HepG2 (cell line): ENCODE data around the gene UPK1A. TPM values are rescaled to one million over a fixed set of nuclear protein-coding genes. Genes with fewer than 3 reads are reported as not detected.
A peak's percentile ranks its signal among the peaks of the same experiment; 100 is the strongest.

Experiments
- FOSL1 ChIP-seq: sonication (generic); formaldehyde crosslinking; IDR thresholded peaks from 2 replicates; pipeline ENCODE4 v1.9.0; 2021; ENCODE audit warnings: missing genetic modification reagents, borderline replicate concordance
- FOXK1 ChIP-seq: sonication (generic); formaldehyde crosslinking; IDR thresholded peaks from 2 replicates; pipeline ENCODE4 v1.4.0; 2020; ENCODE audit warnings: low read depth, missing genetic modification reagents, borderline replicate concordance
- GTF3A ChIP-seq: sonication (generic); formaldehyde crosslinking; conservative IDR thresholded peaks from 2 replicates; pipeline ENCODE4 v1.4.0; 2020; ENCODE audit warnings: mild to moderate bottlenecking, missing genetic modification reagents
- JARID2 ChIP-seq: sonication (generic); formaldehyde crosslinking; IDR thresholded peaks from 2 replicates; pipeline ENCODE4 v1.8.1; 2023; ENCODE audit warnings: missing genetic modification reagents, inconsistent platforms; ENCODE audit not compliant: insufficient replicate concordance
- KDM4B ChIP-seq: sonication (generic); formaldehyde crosslinking; IDR thresholded peaks from 2 replicates; pipeline ENCODE4 v1.4.0; 2020; ENCODE audit warnings: missing genetic modification reagents
- KLF12 ChIP-seq: sonication (generic); formaldehyde crosslinking; IDR thresholded peaks from 2 replicates; pipeline ENCODE4 v1.4.0; 2020; ENCODE audit warnings: missing genetic modification reagents, borderline replicate concordance
- MBNL3 ChIP-seq: fragments of 250-450 bp; sonication (Bioruptor Pico); conservative IDR thresholded peaks from 2 replicates; pipeline ENCODE4 v1.8.0; 2022; ENCODE audit warnings: mild to moderate bottlenecking, inconsistent platforms
- NR2F6 ChIP-seq, 2 experiments: IDR thresholded peaks; 2 replicates each; pipeline ENCODE4 v1.6.1; 2016; ENCODE audit warnings: antibody characterized with exemption in 1 of 2, mild to moderate bottlenecking in 1 of 2
- THAP11 ChIP-seq: IDR thresholded peaks from 2 replicates; pipeline ENCODE4 v1.6.1; 2016; ENCODE audit warnings: missing biosample characterization, missing genetic modification reagents
- TRIM24 ChIP-seq: sonication (generic); formaldehyde crosslinking; IDR thresholded peaks from 2 replicates; pipeline ENCODE4 v1.8.0; 2022; ENCODE audit warnings: mild to moderate bottlenecking, missing genetic modification reagents
- U2AF2 ChIP-seq: fragments of 200-400 bp; formaldehyde crosslinking; IDR thresholded peaks from 2 replicates; pipeline ENCODE4 v1.6.1; 2017; ENCODE audit warnings: low read depth, mild to moderate bottlenecking, low read length
- ZBTB42 ChIP-seq: sonication (generic); formaldehyde crosslinking; IDR thresholded peaks from 2 replicates; pipeline ENCODE4 v1.5.0; 2020; ENCODE audit warnings: mild to moderate bottlenecking, missing genetic modification reagents
- ZNF230 ChIP-seq: sonication (generic); formaldehyde crosslinking; IDR thresholded peaks from 2 replicates; pipeline ENCODE4 v1.4.0; 2020; ENCODE audit warnings: mild to moderate bottlenecking, missing genetic modification reagents
- ZNF232 ChIP-seq: sonication (generic); formaldehyde crosslinking; IDR thresholded peaks from 2 replicates; pipeline ENCODE4 v1.4.0; 2020; ENCODE audit warnings: missing genetic modification reagents, borderline replicate concordance
- ZNF468 ChIP-seq: sonication (generic); formaldehyde crosslinking; IDR thresholded peaks from 2 replicates; pipeline ENCODE4 v1.8.0; 2022; ENCODE audit warnings: mild to moderate bottlenecking, moderate library complexity, missing genetic modification reagents
- ZNF598 ChIP-seq: sonication (generic); formaldehyde crosslinking; IDR thresholded peaks from 2 replicates; pipeline ENCODE4 v1.5.1; 2020; ENCODE audit warnings: mild to moderate bottlenecking, missing genetic modification reagents, borderline replicate concordance
- ZNF747 ChIP-seq: sonication (generic); formaldehyde crosslinking; IDR thresholded peaks from 2 replicates; pipeline ENCODE4 v1.8.1; 2023; ENCODE audit warnings: missing genetic modification reagents, mild to moderate bottlenecking, borderline replicate concordance
- ZSCAN9 ChIP-seq: IDR thresholded peaks from 2 replicates; pipeline ENCODE4 v1.6.1; 2016; ENCODE audit warnings: borderline replicate concordance
- polyA plus RNA-seq, 8 experiments: library from polyadenylated mRNA; depleted of rRNA in 3 of 8; stranded (reverse) in 7 of 8; unstranded in 1 of 8; fragments of >200 nt; fragmentation: Illumina TruSeq in 4 of 8; extraction: Trizol in 4 of 8; gene quantifications; 2 replicates each; pipeline versions ENCODE4 v1.2.1 to v1.2.3, GENCODE V29; 2011 to 2016; ENCODE audit warnings: low read depth in 4 of 8, missing spikeins in 1 of 8, mixed read lengths in 1 of 8; ENCODE audit not compliant: insufficient read depth in 1 of 8
- total RNA-seq, 5 experiments: library from RNA; depleted of rRNA; stranded (reverse); fragments of >200 nt; fragmentation: Illumina TruSeq; extraction: Trizol; gene quantifications; 2 replicates each; pipeline ENCODE4 v1.2.3, GENCODE V29; 2016; ENCODE audit warnings: low read depth in 1 of 5
- TF ChIP-seq, protein P1 (sequence below): sonication (generic); formaldehyde crosslinking; IDR thresholded peaks from 2 replicates; pipeline ENCODE4 v1.8.1; 2023; ENCODE audit warnings: mild to moderate bottlenecking, missing genetic modification reagents
- TF ChIP-seq, protein P2 (sequence below): IDR thresholded peaks from 2 replicates; pipeline ENCODE4 v1.4.0; 2020; ENCODE audit warnings: mild to moderate bottlenecking, missing genetic modification reagents
- TF ChIP-seq, protein P3 (sequence below): sonication (generic); formaldehyde crosslinking; IDR thresholded peaks from 2 replicates; pipeline ENCODE4 v1.8.1; 2023; ENCODE audit warnings: mild to moderate bottlenecking, inconsistent platforms, moderate library complexity, missing genetic modification reagents, borderline replicate concordance
- TF ChIP-seq, protein P4 (sequence below): sonication (generic); formaldehyde crosslinking; IDR thresholded peaks from 2 replicates; pipeline ENCODE4 v1.9.0; 2022; ENCODE audit warnings: missing genetic modification reagents, mild to moderate bottlenecking, borderline replicate concordance

UPK1A gene
- total and polyA plus RNA-seq, 2 of the 13 experiments (the other 11 are each of a cell fraction or from before 2014, with no cell fraction given): 2.9 TPM; not detected in 1

DNA sequence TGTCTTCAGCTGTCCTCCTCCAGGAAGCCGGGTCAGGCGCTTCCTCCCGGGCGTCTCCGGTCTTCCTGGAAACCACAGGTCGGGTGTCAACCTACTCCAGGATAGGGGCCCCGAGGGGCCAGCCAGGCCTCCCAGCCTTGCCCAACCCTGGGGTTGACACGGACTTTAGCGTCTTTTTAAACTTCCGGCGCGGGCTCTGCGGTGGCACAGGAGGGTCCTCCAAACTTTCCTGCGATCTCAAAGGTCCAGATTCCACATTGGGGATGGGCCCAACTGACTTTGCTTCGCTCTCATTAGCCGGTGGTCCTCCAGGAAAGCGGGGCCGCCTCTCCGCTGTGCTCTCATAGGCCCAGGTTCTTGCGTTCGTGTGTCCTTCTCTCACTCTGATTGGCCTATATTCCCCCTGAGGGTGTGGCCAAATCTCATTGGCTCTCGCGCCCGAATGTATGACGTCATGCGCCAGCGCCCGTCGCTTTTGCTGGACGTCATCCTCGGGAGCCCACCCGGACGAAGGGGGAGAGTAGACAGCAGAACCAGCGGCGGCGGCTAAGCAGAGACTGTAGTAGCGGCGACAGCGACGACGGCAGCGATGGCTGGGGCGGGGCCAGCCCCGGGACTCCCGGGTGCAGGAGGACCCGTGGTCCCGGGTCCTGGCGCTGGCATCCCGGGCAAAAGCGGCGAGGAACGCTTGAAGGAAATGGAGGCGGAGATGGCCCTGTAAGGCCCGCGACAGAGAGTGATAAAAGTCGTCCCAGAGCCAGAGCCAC, 37.6 kb upstream of the UPK1A start, which contains the start of gene RBM42 (continued):
- TF ChIP-seq ZNF232: no peak
- TF ChIP-seq FOXK1 (CRISPR knock-in tag): peak; percentile 95; the same call in 1 of the 2 replicates
- peak; percentile 76; the same call in 1 of the 2 replicates for TF ChIP-seq KLF12 (CRISPR knock-in tag)
- TF ChIP-seq KDM4B (CRISPR knock-in tag): peak; percentile 91
- TF ChIP-seq U2AF2: no peak
- TF ChIP-seq FOSL1 (CRISPR knock-in tag): no peak
- TF ChIP-seq GTF3A: no peak
- no peak for TF ChIP-seq ZNF598
- TF ChIP-seq THAP11 (CRISPR knock-in tag): peak; percentile 96
- TF ChIP-seq TRIM24: no peak
- no peak for TF ChIP-seq JARID2 (CRISPR knock-in tag)
- no peak for TF ChIP-seq ZNF468 (CRISPR knock-in tag)
- TF ChIP-seq ZNF230 (CRISPR knock-in tag): peak; percentile 90
- TF ChIP-seq, protein P1, sequence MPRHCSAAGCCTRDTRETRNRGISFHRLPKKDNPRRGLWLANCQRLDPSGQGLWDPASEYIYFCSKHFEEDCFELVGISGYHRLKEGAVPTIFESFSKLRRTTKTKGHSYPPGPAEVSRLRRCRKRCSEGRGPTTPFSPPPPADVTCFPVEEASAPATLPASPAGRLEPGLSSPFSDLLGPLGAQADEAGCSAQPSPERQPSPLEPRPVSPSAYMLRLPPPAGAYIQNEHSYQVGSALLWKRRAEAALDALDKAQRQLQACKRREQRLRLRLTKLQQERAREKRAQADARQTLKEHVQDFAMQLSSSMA: peak; percentile 18; the same call in 1 of the 2 replicates
- TF ChIP-seq ZBTB42 (CRISPR knock-in tag): no peak; the same call in 1 of the 2 replicates
- TF ChIP-seq MBNL3 (CRISPR knock-in tag): no peak
- TF ChIP-seq, protein P2, sequence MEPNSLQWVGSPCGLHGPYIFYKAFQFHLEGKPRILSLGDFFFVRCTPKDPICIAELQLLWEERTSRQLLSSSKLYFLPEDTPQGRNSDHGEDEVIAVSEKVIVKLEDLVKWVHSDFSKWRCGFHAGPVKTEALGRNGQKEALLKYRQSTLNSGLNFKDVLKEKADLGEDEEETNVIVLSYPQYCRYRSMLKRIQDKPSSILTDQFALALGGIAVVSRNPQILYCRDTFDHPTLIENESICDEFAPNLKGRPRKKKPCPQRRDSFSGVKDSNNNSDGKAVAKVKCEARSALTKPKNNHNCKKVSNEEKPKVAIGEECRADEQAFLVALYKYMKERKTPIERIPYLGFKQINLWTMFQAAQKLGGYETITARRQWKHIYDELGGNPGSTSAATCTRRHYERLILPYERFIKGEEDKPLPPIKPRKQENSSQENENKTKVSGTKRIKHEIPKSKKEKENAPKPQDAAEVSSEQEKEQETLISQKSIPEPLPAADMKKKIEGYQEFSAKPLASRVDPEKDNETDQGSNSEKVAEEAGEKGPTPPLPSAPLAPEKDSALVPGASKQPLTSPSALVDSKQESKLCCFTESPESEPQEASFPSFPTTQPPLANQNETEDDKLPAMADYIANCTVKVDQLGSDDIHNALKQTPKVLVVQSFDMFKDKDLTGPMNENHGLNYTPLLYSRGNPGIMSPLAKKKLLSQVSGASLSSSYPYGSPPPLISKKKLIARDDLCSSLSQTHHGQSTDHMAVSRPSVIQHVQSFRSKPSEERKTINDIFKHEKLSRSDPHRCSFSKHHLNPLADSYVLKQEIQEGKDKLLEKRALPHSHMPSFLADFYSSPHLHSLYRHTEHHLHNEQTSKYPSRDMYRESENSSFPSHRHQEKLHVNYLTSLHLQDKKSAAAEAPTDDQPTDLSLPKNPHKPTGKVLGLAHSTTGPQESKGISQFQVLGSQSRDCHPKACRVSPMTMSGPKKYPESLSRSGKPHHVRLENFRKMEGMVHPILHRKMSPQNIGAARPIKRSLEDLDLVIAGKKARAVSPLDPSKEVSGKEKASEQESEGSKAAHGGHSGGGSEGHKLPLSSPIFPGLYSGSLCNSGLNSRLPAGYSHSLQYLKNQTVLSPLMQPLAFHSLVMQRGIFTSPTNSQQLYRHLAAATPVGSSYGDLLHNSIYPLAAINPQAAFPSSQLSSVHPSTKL: peak; percentile 29; the same call in 1 of the 2 replicates
- TF ChIP-seq, protein P3, sequence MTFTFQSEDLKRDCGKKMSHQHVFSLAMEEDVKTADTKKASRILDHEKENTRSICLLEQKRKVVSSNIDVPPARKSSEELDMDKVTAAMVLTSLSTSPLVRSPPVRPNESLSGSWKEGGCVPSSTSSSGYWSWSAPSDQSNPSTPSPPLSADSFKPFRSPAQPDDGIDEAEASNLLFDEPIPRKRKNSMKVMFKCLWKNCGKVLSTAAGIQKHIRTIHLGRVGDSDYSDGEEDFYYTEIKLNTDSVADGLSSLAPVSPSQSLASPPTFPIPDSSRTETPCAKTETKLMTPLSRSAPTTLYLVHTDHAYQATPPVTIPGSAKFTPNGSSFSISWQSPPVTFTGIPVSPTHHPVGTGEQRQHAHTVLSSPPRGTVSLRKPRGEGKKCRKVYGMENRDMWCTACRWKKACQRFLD: peak; percentile 64; the same call in 1 of the 2 replicates
- TF ChIP-seq, protein P4, sequence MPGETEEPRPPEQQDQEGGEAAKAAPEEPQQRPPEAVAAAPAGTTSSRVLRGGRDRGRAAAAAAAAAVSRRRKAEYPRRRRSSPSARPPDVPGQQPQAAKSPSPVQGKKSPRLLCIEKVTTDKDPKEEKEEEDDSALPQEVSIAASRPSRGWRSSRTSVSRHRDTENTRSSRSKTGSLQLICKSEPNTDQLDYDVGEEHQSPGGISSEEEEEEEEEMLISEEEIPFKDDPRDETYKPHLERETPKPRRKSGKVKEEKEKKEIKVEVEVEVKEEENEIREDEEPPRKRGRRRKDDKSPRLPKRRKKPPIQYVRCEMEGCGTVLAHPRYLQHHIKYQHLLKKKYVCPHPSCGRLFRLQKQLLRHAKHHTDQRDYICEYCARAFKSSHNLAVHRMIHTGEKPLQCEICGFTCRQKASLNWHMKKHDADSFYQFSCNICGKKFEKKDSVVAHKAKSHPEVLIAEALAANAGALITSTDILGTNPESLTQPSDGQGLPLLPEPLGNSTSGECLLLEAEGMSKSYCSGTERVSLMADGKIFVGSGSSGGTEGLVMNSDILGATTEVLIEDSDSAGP (CRISPR knock-in tag): peak; percentile 79; the same call in 1 of the 2 replicates
- peak; percentile 41; the same call in 1 of the 2 replicates for TF ChIP-seq NR2F6 (IDR thresholded peaks at IDR 0.05)
- peak; percentile 33; the same call in 1 of the 2 replicates for TF ChIP-seq NR2F6 (CRISPR knock-in tag; IDR thresholded peaks at IDR 0.05)
- TF ChIP-seq ZNF747 (CRISPR knock-in tag): peak; percentile 48; the same call in 1 of the 2 replicates
- no peak; the same call in 1 of the 2 replicates for TF ChIP-seq ZSCAN9 (CRISPR knock-in tag)
